ENCODE measurements around the gene LDHD.
A peak's percentile ranks its signal among the peaks of the same experiment; 100 is the strongest.

Gene LDHD

GRCh38 chr16:75075688-75076268 lies 40.8 kb downstream of the LDHD start:
- Histone ChIP-seq H3K9me3 (ENCODE audit: control insufficient read depth, insufficient read depth, low read length) (no peaks in the 10 kb centered on the region), H3K36me3 (ENCODE audit: control insufficient read depth, low read length) (no peaks in the 10 kb centered on the region), H3K4me1 (ENCODE audit: control insufficient read depth, low read length) (peaks cover 43% of the 10 kb centered on the region), H3K79me2 (ENCODE audit: control insufficient read depth, low read length) (peaks cover 16% of the 10 kb centered on the region), H3K4me2 (ENCODE audit: low read length) (peak overlapping the region; percentile 80), H3F3A (ENCODE audit: control insufficient read depth, insufficient read depth) (peaks cover 11% of the 10 kb centered on the region), H3K4me3 (ENCODE audit: low read length) (peak overlapping the region; percentile 57), H3K27ac (ENCODE audit: low read depth, low read length) (peak overlapping the region; percentile 89), H3K27me3 (ENCODE audit: control insufficient read depth, low read length) (no peaks in the 10 kb centered on the region), H4K20me1 (ENCODE audit: control insufficient read depth, insufficient read depth, low read depth, low read length) (no peaks in the 10 kb centered on the region), H3K9me2 (replicated peaks; ENCODE audit: control insufficient read depth, low read length) (no peaks in the 10 kb centered on the region)
- no peak for TF ChIP-seq EZH2phosphoT487 (IDR thresholded peaks at IDR 0.05; ENCODE audit: borderline replicate concordance, low read length)

- no peaks in the 10 kb centered on the region for H3K9me2 ChIP-seq (replicated peaks; ENCODE audit: control insufficient read depth, low read length)
- no peaks in the 10 kb centered on the region for H3K27me3 ChIP-seq (ENCODE audit: control insufficient read depth, low read length)
- peak overlapping the region; percentile 89 for H3K27ac ChIP-seq (ENCODE audit: low read depth, low read length)
- peaks cover 40% of the 10 kb centered on the region for H3K4me1 ChIP-seq (ENCODE audit: control insufficient read depth, low read length)
- no peaks in the 10 kb centered on the region for H3K36me3 ChIP-seq (ENCODE audit: control insufficient read depth, low read length)
- peaks cover 16% of the 10 kb centered on the region for H3K79me2 ChIP-seq (ENCODE audit: control insufficient read depth, low read length)
- H3K4me2 ChIP-seq (ENCODE audit: low read length), result peak overlapping the region; percentile 80
- no peaks in the 10 kb centered on the region for H4K20me1 ChIP-seq (ENCODE audit: control insufficient read depth, insufficient read depth, low read depth, low read length)
- H3K9me3 ChIP-seq (ENCODE audit: control insufficient read depth, insufficient read depth, low read length), result no peaks in the 10 kb centered on the region
- peak overlapping the region; percentile 57 for H3K4me3 ChIP-seq (ENCODE audit: low read length)
- TF ChIP-seq CTCF (IDR thresholded peaks at IDR 0.05; ENCODE audit: low read depth, low read length, poor library complexity, severe bottlenecking) (no peak), EZH2phosphoT487 (IDR thresholded peaks at IDR 0.05; ENCODE audit: borderline replicate concordance, low read length) (no peak)
- H3F3A ChIP-seq (ENCODE audit: control insufficient read depth, insufficient read depth), result peaks cover 11% of the 10 kb centered on the region
These were observed 41.5 kb downstream of the LDHD start for GRCh38 chr16:75074920-75075687.

GRCh38 chr16:75074304-75074793 lies 42.2 kb downstream of the LDHD start:
- H3K9me3 ChIP-seq (ENCODE audit: control insufficient read depth, insufficient read depth, low read length), result no peaks in the 10 kb centered on the region
- H3K4me2 ChIP-seq (ENCODE audit: low read length), result 0 out of 2 replicates have a peak overlapping the region, but pooled peaks have one; percentile 1
- H3K27ac ChIP-seq (ENCODE audit: low read depth, low read length), result peak overlapping the region; percentile 89
- peaks cover 16% of the 10 kb centered on the region for H3K79me2 ChIP-seq (ENCODE audit: control insufficient read depth, low read length)
- H3K36me3 ChIP-seq (ENCODE audit: control insufficient read depth, low read length), result no peaks in the 10 kb centered on the region
- peaks cover 11% of the 10 kb centered on the region for H3F3A ChIP-seq (ENCODE audit: control insufficient read depth, insufficient read depth)
- H3K4me1 ChIP-seq (ENCODE audit: control insufficient read depth, low read length), result peaks cover 40% of the 10 kb centered on the region
- no peaks in the 10 kb centered on the region for H3K27me3 ChIP-seq (ENCODE audit: control insufficient read depth, low read length)
- no peaks in the 10 kb centered on the region for H4K20me1 ChIP-seq (ENCODE audit: control insufficient read depth, insufficient read depth, low read depth, low read length)
- no peaks in the 10 kb centered on the region for H3K9me2 ChIP-seq (replicated peaks; ENCODE audit: control insufficient read depth, low read length)
- H3K4me3 ChIP-seq (ENCODE audit: low read length), result no peak overlapping the region
- TF ChIP-seq CTCF (IDR thresholded peaks at IDR 0.05; ENCODE audit: low read depth, low read length, poor library complexity, severe bottlenecking), result no peak
- TF ChIP-seq EZH2phosphoT487 (IDR thresholded peaks at IDR 0.05; ENCODE audit: borderline replicate concordance, low read length), result no peak
